ENCODE data around the gene PDZRN4.

Gene PDZRN4

DNA sequence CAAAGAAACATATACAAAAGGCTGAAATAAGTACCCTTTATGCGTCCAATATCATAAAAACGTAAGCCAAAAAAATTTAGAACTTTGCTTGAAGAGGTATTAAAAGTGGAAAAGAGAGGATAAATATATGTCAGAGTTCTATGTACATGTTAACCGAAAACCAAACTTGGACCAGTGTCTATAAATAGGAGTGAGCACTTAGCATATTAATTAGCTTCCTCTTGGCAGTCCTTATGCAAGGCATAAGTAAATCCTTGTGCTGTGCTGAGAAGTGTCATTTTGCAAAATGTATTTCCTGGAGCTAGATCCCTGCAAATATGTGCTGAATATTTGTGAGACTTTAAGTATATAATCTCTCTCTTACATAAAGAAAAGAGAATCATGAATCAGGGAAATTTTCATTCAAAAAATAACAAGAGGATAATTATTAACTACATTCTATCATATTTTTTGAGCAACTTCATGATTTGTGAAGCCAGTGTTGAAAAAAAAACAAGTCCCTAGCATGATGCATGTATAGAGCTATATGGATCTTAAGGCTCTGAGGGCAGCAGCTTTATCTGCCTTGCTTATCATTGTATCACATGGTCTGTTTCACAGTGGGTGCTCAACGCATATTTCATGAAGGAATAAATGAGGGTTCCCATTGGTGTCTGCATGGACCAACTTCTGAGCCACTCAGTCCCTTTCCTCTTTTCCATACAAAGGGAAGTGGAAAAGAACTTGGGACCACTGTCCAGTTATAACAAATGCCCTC is 326.1 kb downstream of the PDZRN4 start:
- Mint-ChIP-seq H3K27me3 (ENCODE audit: low read depth, poor library complexity) (no peaks in the 10 kb centered on the region), H3K27ac (no peak overlapping the region), H3K36me3 (ENCODE audit: low read depth) (no peaks in the 10 kb centered on the region), H3K4me1 (peaks cover 1% of the 10 kb centered on the region), H3K4me3 (no peak overlapping the region), H3K9me3 (no peaks in the 10 kb centered on the region)
- no peak for DNase-seq
- TF ChIP-seq, protein P1, sequence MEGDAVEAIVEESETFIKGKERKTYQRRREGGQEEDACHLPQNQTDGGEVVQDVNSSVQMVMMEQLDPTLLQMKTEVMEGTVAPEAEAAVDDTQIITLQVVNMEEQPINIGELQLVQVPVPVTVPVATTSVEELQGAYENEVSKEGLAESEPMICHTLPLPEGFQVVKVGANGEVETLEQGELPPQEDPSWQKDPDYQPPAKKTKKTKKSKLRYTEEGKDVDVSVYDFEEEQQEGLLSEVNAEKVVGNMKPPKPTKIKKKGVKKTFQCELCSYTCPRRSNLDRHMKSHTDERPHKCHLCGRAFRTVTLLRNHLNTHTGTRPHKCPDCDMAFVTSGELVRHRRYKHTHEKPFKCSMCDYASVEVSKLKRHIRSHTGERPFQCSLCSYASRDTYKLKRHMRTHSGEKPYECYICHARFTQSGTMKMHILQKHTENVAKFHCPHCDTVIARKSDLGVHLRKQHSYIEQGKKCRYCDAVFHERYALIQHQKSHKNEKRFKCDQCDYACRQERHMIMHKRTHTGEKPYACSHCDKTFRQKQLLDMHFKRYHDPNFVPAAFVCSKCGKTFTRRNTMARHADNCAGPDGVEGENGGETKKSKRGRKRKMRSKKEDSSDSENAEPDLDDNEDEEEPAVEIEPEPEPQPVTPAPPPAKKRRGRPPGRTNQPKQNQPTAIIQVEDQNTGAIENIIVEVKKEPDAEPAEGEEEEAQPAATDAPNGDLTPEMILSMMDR (IDR thresholded peaks at IDR 0.05): no peak

- TF ChIP-seq, protein P1 (IDR thresholded peaks at IDR 0.05): no peak
- Mint-ChIP-seq H3K36me3 (ENCODE audit: low read depth) (no peaks in the 10 kb centered on the region), H3K4me1 (peaks cover 9% of the 10 kb centered on the region), H3K9me3 (no peaks in the 10 kb centered on the region), H3K27me3 (ENCODE audit: low read depth, poor library complexity) (no peaks in the 10 kb centered on the region), H3K27ac (no peak overlapping the region), H3K4me3 (no peak overlapping the region)
- no peak for DNase-seq
Observed at GRCh38 chr12:41514907-41515306, 326.8 kb downstream of the PDZRN4 start.

DNA sequence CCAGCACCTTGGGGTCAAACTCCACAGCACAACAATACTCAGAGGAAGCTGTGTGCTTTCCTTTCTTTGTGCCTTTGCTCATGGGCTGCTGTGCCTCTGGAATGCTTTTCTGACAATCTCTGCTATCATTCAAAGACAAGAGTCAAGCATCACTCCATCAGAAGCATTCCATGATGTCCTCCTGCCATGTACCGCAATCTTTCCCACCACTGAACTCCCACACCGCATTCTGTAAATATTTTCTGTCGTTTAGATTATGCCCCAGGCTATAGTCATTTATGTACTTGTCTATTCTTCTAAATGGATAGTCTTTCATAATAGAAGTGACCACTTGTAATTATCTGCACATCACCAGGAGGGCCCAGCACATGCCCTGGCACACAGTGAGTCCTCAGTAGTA is 327.8 kb downstream of the PDZRN4 start:
- no peaks in the 10 kb centered on the region for H3K36me3 Mint-ChIP-seq (ENCODE audit: low read depth)
- DNase-seq: no peak
- H3K4me1 Mint-ChIP-seq: peaks cover 12% of the 10 kb centered on the region
- no peak overlapping the region for H3K27ac Mint-ChIP-seq
- no peak overlapping the region for H3K4me3 Mint-ChIP-seq
- H3K9me3 Mint-ChIP-seq: no peaks in the 10 kb centered on the region
- H3K27me3 Mint-ChIP-seq (ENCODE audit: low read depth, poor library complexity): no peaks in the 10 kb centered on the region
- TF ChIP-seq, protein P1 (IDR thresholded peaks at IDR 0.05): no peak

DNA sequence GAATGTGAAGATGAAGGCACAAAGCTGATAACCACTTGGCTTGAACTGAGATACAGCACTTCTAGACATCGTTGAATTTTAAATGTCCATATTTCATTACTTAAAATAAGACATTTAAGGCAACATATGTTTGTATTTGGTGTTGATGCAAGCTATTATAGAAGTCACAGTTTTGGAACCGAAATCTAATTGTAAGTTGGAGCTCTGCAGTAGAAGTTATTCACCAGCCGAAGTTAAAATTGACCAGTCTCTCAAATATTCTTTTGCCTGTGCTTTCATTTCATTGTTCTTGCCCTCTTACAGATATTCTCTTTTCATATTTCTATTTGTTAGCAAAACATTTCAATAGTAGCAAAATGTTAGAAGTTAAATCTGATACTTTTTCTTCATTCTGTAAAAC is 332.7 kb downstream of the PDZRN4 start:
- Mint-ChIP-seq H3K4me3 (no peak overlapping the region), H3K4me1 (peaks cover 12% of the 10 kb centered on the region), H3K27me3 (ENCODE audit: low read depth, poor library complexity) (no peaks in the 10 kb centered on the region)

GRCh38 chr12:41521872-41522379 is 333.8 kb downstream of the PDZRN4 start:
- Mint-ChIP-seq H3K9me3 (no peaks in the 10 kb centered on the region), H3K27me3 (ENCODE audit: low read depth, poor library complexity) (no peaks in the 10 kb centered on the region), H3K4me3 (no peak overlapping the region), H3K36me3 (ENCODE audit: low read depth) (no peaks in the 10 kb centered on the region), H3K27ac (no peak overlapping the region), H3K4me1 (peaks cover 12% of the 10 kb centered on the region)
- TF ChIP-seq, protein P1 (IDR thresholded peaks at IDR 0.05): no peak
- no peak for DNase-seq

More for the DNA sequence above, 332.7 kb downstream of the PDZRN4 start:
- DNase-seq: no peak
- TF ChIP-seq, protein P1 (IDR thresholded peaks at IDR 0.05): no peak
- Mint-ChIP-seq H3K27ac (no peak overlapping the region), H3K9me3 (no peaks in the 10 kb centered on the region), H3K36me3 (ENCODE audit: low read depth) (no peaks in the 10 kb centered on the region)

GRCh38 chr12:41527062-41527461 is 338.9 kb downstream of the PDZRN4 start:
- no peak for DNase-seq
- no peaks in the 10 kb centered on the region for H3K4me1 Mint-ChIP-seq
- H3K27ac Mint-ChIP-seq: no peak overlapping the region
- no peaks in the 10 kb centered on the region for H3K9me3 Mint-ChIP-seq
- H3K36me3 Mint-ChIP-seq (ENCODE audit: low read depth): no peaks in the 10 kb centered on the region
- H3K27me3 Mint-ChIP-seq (ENCODE audit: low read depth, poor library complexity): no peaks in the 10 kb centered on the region
- TF ChIP-seq, protein P1 (IDR thresholded peaks at IDR 0.05): no peak
- H3K4me3 Mint-ChIP-seq: no peak overlapping the region
